ENCODE measurements around the gene HMGN4. TPM values are rescaled to one million over a fixed set of nuclear protein-coding genes. Genes with fewer than 3 reads are reported as not detected.

HMGN4 gene
- total and polyA plus RNA-seq, 2 of the 8 experiments (the other 6 are each of a cell fraction or from before 2014, with no cell fraction given), result 23.4 to 66.4 TPM

DNA sequence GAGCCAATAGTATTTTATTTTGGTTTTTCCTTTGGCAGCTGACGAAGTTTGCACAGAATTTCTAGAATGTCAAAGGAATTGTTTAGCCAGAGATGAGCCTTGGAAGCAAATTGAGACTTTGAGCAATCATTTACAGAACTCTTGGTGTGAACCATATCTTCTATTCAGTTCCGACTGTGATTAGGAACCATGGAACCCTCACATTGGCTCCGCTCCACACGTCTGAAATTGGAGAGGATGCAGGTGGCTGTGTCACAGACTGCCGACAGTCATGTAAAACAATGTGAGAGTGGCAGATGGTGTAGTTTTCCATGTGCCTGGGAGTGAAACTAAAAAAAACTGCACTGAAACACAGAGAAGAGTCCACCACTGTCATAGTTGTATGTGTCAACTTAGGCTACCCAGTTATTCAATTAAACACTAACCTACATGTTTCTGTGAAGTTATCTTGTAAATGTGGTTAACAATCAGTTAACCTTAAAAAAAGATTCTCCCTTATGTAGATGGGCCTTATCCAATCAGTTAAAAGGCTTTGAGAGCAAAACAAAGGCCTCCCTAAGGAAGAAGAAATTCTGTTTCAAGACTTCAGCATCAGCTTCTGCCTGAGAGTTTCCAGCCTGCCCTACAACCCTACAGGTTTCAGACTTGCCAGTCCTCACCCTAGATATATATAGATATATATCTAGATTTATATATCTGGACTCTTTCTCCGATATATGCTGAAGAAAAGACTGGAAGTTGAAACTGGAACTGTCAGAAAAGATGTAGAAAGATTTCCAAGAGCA is 3.3 kb upstream of the HMGN4 start:
- ChIA-PET POLR2A (ENCODE audit: partially characterized antibody) (interaction anchor here (1.0 to 5.6 kb wide), 3 partner anchors 13 to 215 kb away, joined by 3 to 36 read pairs (median 25); no protein-coding TSS in a partner anchor), CTCF (ENCODE audit: partially characterized antibody) (interaction anchor here (0.9 to 1.9 kb wide), 2 partner anchors 8 to 16 kb away, joined by 3 to 5 read pairs; no protein-coding TSS in a partner anchor)
- no peak overlapping the region for H3K56ac ChIP-seq (replicated peaks; ENCODE audit: insufficient read length, low read depth, low read length)
- H2BK120ac ChIP-seq (replicated peaks; ENCODE audit: low read depth, low read length), result no peak overlapping the region
- no peak overlapping the region for H2AK5ac ChIP-seq (ENCODE audit: low read depth, low read length)
- no peak overlapping the region for H4K8ac ChIP-seq (ENCODE audit: extremely low read depth, insufficient read depth, low read length)
- no peak overlapping the region for H2BK20ac ChIP-seq (ENCODE audit: low read length)
- H3K9me3 ChIP-seq (ENCODE audit: insufficient read depth in 2 of 2, low read depth in 1 of 2, low read length in 1 of 2), result no peaks in the 10 kb centered on the region
- TF ChIP-seq MAFK (IDR thresholded peaks at IDR 0.05; ENCODE audit: low read depth, low read length), result no peak
- TF ChIP-seq BCL11A (IDR thresholded peaks at IDR 0.05; ENCODE audit: low read depth in 2 of 2, low read length in 2 of 2), result no peak
- TF ChIP-seq RFX5 (IDR thresholded peaks at IDR 0.05; ENCODE audit: borderline replicate concordance, low read depth, low read length), result no peak
- no peak for TF ChIP-seq POLR2A (IDR thresholded peaks at IDR 0.05; ENCODE audit: control extremely low read depth in 1 of 2, low read depth in 2 of 2, low read length in 2 of 2)
- no peak for TF ChIP-seq ZNF274 (IDR thresholded peaks at IDR 0.05; ENCODE audit: borderline replicate concordance, extremely low read depth, low read length)
- TF ChIP-seq SP4 (IDR thresholded peaks at IDR 0.05; ENCODE audit: low read length), result no peak
- no peak for TF ChIP-seq SAP30 (IDR thresholded peaks at IDR 0.05; ENCODE audit: insufficient read depth, insufficient replicate concordance, low read length)
- TF ChIP-seq SUZ12 (IDR thresholded peaks at IDR 0.05; ENCODE audit: low read length), result no peak
- no peak for TF ChIP-seq CHD1 (IDR thresholded peaks at IDR 0.05; ENCODE audit: low read depth, low read length)
- no peak for TF ChIP-seq JUN (IDR thresholded peaks at IDR 0.05; ENCODE audit: low read depth, low read length)
- no peak for TF ChIP-seq CBX8 (IDR thresholded peaks at IDR 0.05; ENCODE audit: borderline replicate concordance, low read depth, low read length)
- no peak overlapping the region for H3K18ac ChIP-seq (ENCODE audit: extremely low read depth, low read length)
- H2AFZ ChIP-seq (ENCODE audit: low read length), result no peak overlapping the region
- H4K91ac ChIP-seq (replicated peaks; ENCODE audit: insufficient read length, low read length), result no peak overlapping the region
- H3K4me2 ChIP-seq (ENCODE audit: insufficient read depth in 1 of 2, low read depth in 2 of 2, low read length in 2 of 2), result no peak overlapping the region
- WGBS, 2 experiments (ENCODE audit: extremely low coverage in 1 of 2, insufficient coverage in 1 of 2, insufficient read length in 1 of 2, insufficient replicate concordance in 2 of 2, low coverage in 1 of 2, low lambda C conversion rate in 2 of 2, missing lambda C conversion rate in 1 of 2), result 80% methylated on average over 6 of the region's 6 CpGs; no CpG with 5 or more reads in 1 of the 2 experiments
- H3K79me1 ChIP-seq (ENCODE audit: low read depth, low read length), result no peaks in the 10 kb centered on the region; the same call in 1 of the 2 replicates
- no peaks in the 10 kb centered on the region for H3K36me3 ChIP-seq (ENCODE audit: control insufficient read depth in 2 of 4, insufficient read depth in 4 of 4, low read length in 3 of 4)
- no peaks in the 10 kb centered on the region for H4K20me1 ChIP-seq (replicated peaks in 1 of 2; ENCODE audit: control insufficient read depth in 1 of 2, insufficient read depth in 2 of 2, low read length in 2 of 2)
- no peak overlapping the region for H3K4ac ChIP-seq (replicated peaks; ENCODE audit: insufficient read length, low read depth, low read length)
- H3K9ac ChIP-seq (replicated peaks in 1 of 4; ENCODE audit: extremely low read depth in 1 of 4, low read depth in 3 of 4, low read length in 3 of 4), result no peak overlapping the region
- no peak overlapping the region for H3K14ac ChIP-seq (ENCODE audit: insufficient read length)
- no peak for DNase-seq (ENCODE audit: low read depth in 1 of 2, low spot score in 2 of 2)
- no peak overlapping the region for H3K23ac ChIP-seq (ENCODE audit: insufficient read length)
- H2BK12ac ChIP-seq (ENCODE audit: low read depth, low read length), result no peak overlapping the region
- no peak overlapping the region for H3K4me3 ChIP-seq (ENCODE audit: extremely low read depth in 1 of 4, insufficient read depth in 2 of 4, low read depth in 3 of 4, low read length in 4 of 4)
- H3K27me3 ChIP-seq (replicated peaks in 1 of 4; ENCODE audit: control insufficient read depth in 3 of 4, extremely low read depth in 1 of 4, insufficient read depth in 3 of 4, low read length in 3 of 4), result no peaks in the 10 kb centered on the region
- H3K27ac ChIP-seq (ENCODE audit: low read depth, low read length), result no peak overlapping the region
- no peak overlapping the region for H4K5ac ChIP-seq (ENCODE audit: insufficient read length, low read depth, low read length)
- no peak overlapping the region for H2BK15ac ChIP-seq (ENCODE audit: low read length)
- H3K79me2 ChIP-seq (ENCODE audit: control insufficient read depth in 1 of 2, insufficient read depth in 2 of 2, low read length in 2 of 2), result peaks cover 0 to 10% of the 10 kb centered on the region in 2 experiments; a peak in 1 of 4 replicates
- H2BK5ac ChIP-seq (ENCODE audit: low read depth, low read length), result no peak overlapping the region
- no peak for FAIRE-seq
- H3K23me2 ChIP-seq (ENCODE audit: low read depth, low read length), result peaks cover 9% of the 10 kb centered on the region; the same call in 1 of the 2 replicates
- peaks cover 0 to 3% (median 1%) of the 10 kb centered on the region in 4 experiments; a peak in 5 of 7 replicates for H3K4me1 ChIP-seq (replicated peaks in 1 of 4; ENCODE audit: control insufficient read depth in 3 of 4, insufficient read depth in 4 of 4, low read length in 3 of 4)
